Smooth muscle cell (in vitro differentiated cells): Measurements from ENCODE around the gene SLC22A23. TPM values are rescaled to one million over a fixed set of nuclear protein-coding genes. Genes with fewer than 3 reads are reported as not detected.

Experiments used
- DNase-seq: peaks from one replicate; lab custom pipeline; 2025; ENCODE audit not compliant: unreplicated experiment; lab: John Stamatoyannopoulos, UW
- H2AFZ ChIP-seq: fragments of 200-600 bp; sonication (generic); 2 replicates; pipeline ENCODE4 v1.6.0; 2016; ENCODE audit warnings: antibody characterized with exemption, low read depth, mild to moderate bottlenecking
- H3F3A ChIP-seq: fragments of 200-600 bp; sonication (generic); 2 replicates; pipeline ENCODE4 v1.6.0; 2017; ENCODE audit warnings: antibody characterized with exemption, low read depth
- H3K27ac ChIP-seq: fragments of 200-600 bp; sonication (generic); 2 replicates; pipeline ENCODE4 v1.5.1; 2016; ENCODE audit warnings: low read depth, mild to moderate bottlenecking
- H3K27me3 ChIP-seq: fragments of 200-600 bp; sonication (generic); 2 replicates; pipeline ENCODE4 v1.6.1; 2016; ENCODE audit warnings: low read depth, mild to moderate bottlenecking
- H3K36me3 ChIP-seq: fragments of 200-600 bp; sonication (generic); 2 replicates; pipeline ENCODE4 v1.5.1; 2016; ENCODE audit warnings: low read depth
- H3K4me1 ChIP-seq: fragments of 200-600 bp; sonication (generic); 2 replicates; pipeline ENCODE4 v1.5.1; 2016; ENCODE audit warnings: low read depth
- H3K4me2 ChIP-seq: fragments of 200-600 bp; sonication (generic); 2 replicates; pipeline ENCODE4 v1.6.0; 2016; ENCODE audit warnings: mild to moderate bottlenecking
- H3K4me3 ChIP-seq: fragments of 200-600 bp; sonication (generic); 2 replicates; pipeline ENCODE4 v1.5.1; 2016; ENCODE audit warnings: mild to moderate bottlenecking
- H3K79me2 ChIP-seq: fragments of 200-600 bp; sonication (generic); 2 replicates; pipeline ENCODE4 v1.6.0; 2016; ENCODE audit warnings: low read depth, mild to moderate bottlenecking
- H3K9ac ChIP-seq: fragments of 200-600 bp; sonication (generic); 2 replicates; pipeline ENCODE4 v1.6.0; 2016; ENCODE audit warnings: low read depth
- H3K9me3 ChIP-seq: fragments of 200-600 bp; sonication (generic); replicated peaks from 2 replicates; pipeline ENCODE4 v1.5.1; 2016; ENCODE audit warnings: low read depth
- H4K20me1 ChIP-seq: fragments of 200-600 bp; sonication (generic); 2 replicates; pipeline ENCODE4 v1.6.0; 2016; ENCODE audit warnings: low read depth
- CTCF ChIP-seq: fragments of 200-600 bp; sonication (generic); IDR thresholded peaks from 2 replicates; pipeline ENCODE4 v1.5.1; 2017; ENCODE audit warnings: borderline replicate concordance, mild to moderate bottlenecking, antibody characterized with exemption; ENCODE audit not compliant: insufficient read depth, poor library complexity, severe bottlenecking
- WGBS: methylation state at CpG from one replicate; pipeline ENCODE4 v1.1.7; 2016; ENCODE audit warnings: low lambda C conversion rate; 5-methylcytosine and 5-hydroxymethylcytosine counted together
- polyA plus RNA-seq: library from polyadenylated mRNA; unstranded; fragments of >200 nt; fragmentation: Nextera tagmentation; extraction: Ambion mirVana; gene quantifications from 2 replicates; pipeline ENCODE4 v1.2.1, GENCODE V29; 2016
- total RNA-seq: library from RNA; depleted of rRNA; stranded (reverse); fragments of >200 nt; gene quantifications from 2 replicates; pipeline ENCODE4 v1.2.3, GENCODE V29; 2014

SLC22A23 gene
- total and polyA plus RNA-seq, 2 experiments from 2014 or later: 1.6 to 3.8 TPM

- H4K20me1 ChIP-seq: no peaks in the 10 kb centered on the region
- TF ChIP-seq CTCF: no peak
- H3K4me1 ChIP-seq: peaks cover 15% of the 10 kb centered on the region
- DNase-seq: no peak
- peak overlapping the region; percentile 79 for H3K27ac ChIP-seq
- no peak overlapping the region for H2AFZ ChIP-seq
- WGBS: 94% methylated on average over 3 of the region's 3 CpGs
- peak overlapping the region; percentile 27 for H3K9ac ChIP-seq
- no peaks in the 10 kb centered on the region for H3K9me3 ChIP-seq
- H3K4me2 ChIP-seq: peak overlapping the region; percentile 73
- no peaks in the 10 kb centered on the region for H3K36me3 ChIP-seq
- no peaks in the 10 kb centered on the region for H3K79me2 ChIP-seq
- H3F3A ChIP-seq: peaks cover 3% of the 10 kb centered on the region
- no peak overlapping the region for H3K4me3 ChIP-seq
- peaks cover 5% of the 10 kb centered on the region for H3K27me3 ChIP-seq
These were observed 35.7 kb downstream of the SLC22A23 start for GRCh38 chr6:3421143-3421542.

- peak overlapping the region; percentile 13 for H3K9ac ChIP-seq
- no peak overlapping the region for H2AFZ ChIP-seq
- H3K4me3 ChIP-seq: no peak overlapping the region
- H3F3A ChIP-seq: peaks cover 3% of the 10 kb centered on the region
- DNase-seq: no peak
- no peak overlapping the region for H3K4me2 ChIP-seq
- H4K20me1 ChIP-seq: no peaks in the 10 kb centered on the region
- no peaks in the 10 kb centered on the region for H3K9me3 ChIP-seq
- 11% methylated on average over 3 of the region's 3 CpGs for WGBS
- peaks cover 5% of the 10 kb centered on the region for H3K27me3 ChIP-seq
- H3K79me2 ChIP-seq: no peaks in the 10 kb centered on the region
- TF ChIP-seq CTCF: no peak
- H3K36me3 ChIP-seq: no peaks in the 10 kb centered on the region
- H3K27ac ChIP-seq: peak overlapping the region; percentile 79
- H3K4me1 ChIP-seq: peaks cover 15% of the 10 kb centered on the region
These were observed 37.1 kb downstream of the SLC22A23 start for GRCh38 chr6:3419624-3420272.

GRCh38 chr6:3418496-3419060 lies 38.3 kb downstream of the SLC22A23 start:
- Histone ChIP-seq H3K4me2 (no peak overlapping the region), H3K27ac (peak overlapping the region; percentile 79), H3K4me3 (no peak overlapping the region), H3K27me3 (peaks cover 4% of the 10 kb centered on the region), H2AFZ (no peak overlapping the region), H3K79me2 (no peaks in the 10 kb centered on the region), H3K4me1 (peaks cover 15% of the 10 kb centered on the region), H3K36me3 (no peaks in the 10 kb centered on the region), H3K9ac (no peak overlapping the region), H4K20me1 (no peaks in the 10 kb centered on the region), H3K9me3 (no peaks in the 10 kb centered on the region), H3F3A (peaks cover 3% of the 10 kb centered on the region)
- TF ChIP-seq CTCF: no peak
- no peak for DNase-seq
- WGBS: 76% methylated on average over 8 of the region's 8 CpGs

GRCh38 chr6:3417473-3417872 lies 39.4 kb downstream of the SLC22A23 start:
- 92% methylated on average over 4 of the region's 4 CpGs for WGBS
- no peaks in the 10 kb centered on the region for H3K27me3 ChIP-seq
- H3F3A ChIP-seq: peaks cover 3% of the 10 kb centered on the region
- no peak overlapping the region for H3K4me3 ChIP-seq
- no peaks in the 10 kb centered on the region for H3K36me3 ChIP-seq
- H3K4me2 ChIP-seq: no peak overlapping the region
- DNase-seq: no peak
- no peaks in the 10 kb centered on the region for H4K20me1 ChIP-seq
- no peak overlapping the region for H3K9ac ChIP-seq
- no peak overlapping the region for H3K27ac ChIP-seq
- no peaks in the 10 kb centered on the region for H3K9me3 ChIP-seq
- TF ChIP-seq CTCF: no peak
- H2AFZ ChIP-seq: no peak overlapping the region
- no peaks in the 10 kb centered on the region for H3K79me2 ChIP-seq
- peaks cover 11% of the 10 kb centered on the region for H3K4me1 ChIP-seq
